Stimulated activated CD4-positive, alpha-beta T cell treated with anti-CD3 and anti-CD28 coated beads, Interleukin-4, amount 100 ng/mL, for 48 hours (primary cell): ENCODE results near the gene SFR1.

Experiments used
- DNase-seq, 2 donors: peaks; one replicate each; pipeline ENCODE4 v3.0.0-alpha.2; 2020; ENCODE audit warnings: low read depth in 2 of 2

SFR1 gene

GRCh38 chr10:104121485-104122224 lies at the start of gene SFR1:
SFR1 (plus strand) TSS chr10:104122171; CDS start chr10:104122184, 13 bp downstream.
- DNase-seq, result peak; percentile 97 to 99

DNA sequence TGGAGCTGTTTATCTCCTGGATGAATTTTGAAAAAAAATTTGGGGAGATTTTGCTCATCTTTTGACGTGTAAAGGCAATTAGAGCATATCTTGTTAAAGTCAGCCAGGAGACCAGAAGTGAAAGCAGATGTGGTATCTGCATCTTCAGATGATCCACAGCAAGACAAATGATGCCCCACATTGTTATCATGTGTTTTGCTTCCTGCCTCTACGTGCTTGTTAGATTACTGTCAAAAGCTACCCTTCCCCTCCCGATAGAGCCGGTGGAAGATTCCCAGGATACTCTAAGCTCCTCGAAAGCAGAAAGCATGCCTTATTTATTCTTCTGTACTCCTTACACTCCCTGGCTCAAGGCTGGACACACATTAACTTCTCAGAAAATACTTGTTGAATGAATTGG lies 49.2 kb upstream of the SFR1 start:
- DNase-seq, result no peak

DNA sequence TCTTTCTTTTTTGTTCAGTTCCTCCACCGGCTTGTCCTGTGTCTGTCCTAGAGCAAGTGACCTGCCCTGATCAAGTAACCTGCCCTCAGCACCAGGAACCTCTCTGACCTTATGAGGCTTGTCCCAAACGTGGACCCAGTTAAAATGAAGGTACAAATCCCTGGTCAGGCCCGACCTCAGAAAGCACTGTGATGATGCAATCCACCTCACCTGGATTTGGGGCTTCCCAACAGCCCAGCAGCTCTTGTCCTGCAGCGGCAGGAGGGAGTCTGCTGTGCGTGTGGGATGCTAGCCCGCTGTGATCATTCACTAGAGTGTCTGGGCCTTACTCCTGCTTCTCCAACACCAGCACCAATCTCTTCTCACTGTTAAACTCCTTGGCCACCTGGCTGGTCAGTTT lies 47.5 kb upstream of the SFR1 start:
- no peak for DNase-seq

DNA sequence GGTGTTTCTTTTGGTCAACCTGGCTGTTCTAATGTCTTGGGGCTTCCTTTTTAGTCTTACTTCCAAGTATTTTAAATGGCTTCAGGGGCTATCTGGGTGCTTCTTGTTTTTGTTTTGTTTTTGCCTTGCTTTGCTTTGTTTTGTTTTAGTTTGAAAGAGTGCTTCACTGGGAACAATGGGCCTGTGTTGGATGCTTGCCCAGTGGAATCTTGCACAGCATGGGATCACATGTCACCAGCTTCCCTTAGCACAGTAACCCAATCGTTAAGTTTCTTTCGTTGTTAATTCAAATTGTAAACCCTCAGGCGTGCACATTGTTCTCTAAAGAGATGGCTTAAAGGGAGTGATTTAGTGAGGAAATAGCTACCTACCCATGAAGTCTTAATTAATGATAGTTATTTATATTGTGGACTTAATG lies 45.2 kb upstream of the SFR1 start:
- no peak for DNase-seq

DNA sequence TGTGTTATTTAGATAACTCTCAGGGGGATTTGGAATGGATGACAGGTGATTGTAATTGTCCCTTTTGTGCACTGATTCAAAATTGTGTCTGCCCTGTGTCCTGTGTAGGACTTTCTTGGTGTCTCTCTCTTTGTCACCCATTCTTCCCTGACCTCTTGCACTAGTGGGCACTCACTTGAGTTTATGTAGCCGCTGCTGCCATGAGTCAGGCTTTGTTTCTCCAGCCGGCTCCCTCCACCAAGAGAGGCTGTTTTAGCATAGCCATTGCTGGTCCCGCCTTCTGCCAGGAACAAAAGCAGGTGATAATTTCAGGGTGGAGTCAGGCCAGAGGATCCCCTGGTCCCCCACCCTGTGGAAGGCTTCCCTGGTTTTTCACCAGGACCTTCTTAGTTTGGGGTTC lies 44.7 kb upstream of the SFR1 start:
- no peak for DNase-seq

DNA sequence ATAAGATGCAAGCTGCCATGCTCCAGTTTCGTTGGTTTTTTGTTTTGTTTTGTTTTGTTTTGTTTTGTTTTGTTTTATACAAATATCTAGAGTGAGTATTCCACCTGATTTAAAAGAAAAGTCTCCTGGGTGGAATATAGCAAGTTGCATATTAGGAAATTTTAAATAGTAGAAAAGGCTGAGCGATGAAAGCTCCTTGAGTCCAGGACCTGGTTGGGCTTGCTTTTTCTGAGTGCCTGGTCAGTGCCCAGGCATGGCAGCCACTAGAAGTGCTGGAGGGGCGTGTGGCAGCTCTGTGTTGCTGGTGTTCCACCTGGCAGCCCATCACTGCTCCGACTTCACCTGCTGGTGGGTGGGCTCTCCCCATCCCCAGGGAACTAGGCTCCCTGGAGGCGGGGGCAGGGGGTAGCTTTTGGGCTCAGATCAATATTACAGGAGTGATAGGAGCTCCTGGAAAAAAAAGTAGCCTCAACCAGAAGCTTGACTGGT lies 44.3 kb upstream of the SFR1 start:
- no peak for DNase-seq

DNA sequence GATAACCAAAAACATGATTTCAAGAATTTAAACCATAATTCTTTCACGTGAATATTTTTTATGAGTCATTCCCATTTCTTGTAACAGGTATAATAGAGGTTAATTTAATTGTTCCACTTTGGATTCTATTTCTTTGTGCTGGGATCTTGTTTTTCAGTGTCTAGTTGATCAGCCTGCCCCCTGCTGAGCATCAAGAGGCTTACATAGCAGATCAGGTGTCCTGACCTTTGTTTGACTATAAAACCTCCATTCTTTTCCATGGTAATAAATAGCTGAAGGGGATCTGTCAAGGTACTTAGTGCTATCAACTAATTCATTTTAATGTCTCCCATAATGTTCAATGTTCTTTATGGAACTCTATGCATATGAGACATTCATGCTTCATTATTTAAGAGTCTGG lies 41.2 kb upstream of the SFR1 start:
- no peak for DNase-seq

DNA sequence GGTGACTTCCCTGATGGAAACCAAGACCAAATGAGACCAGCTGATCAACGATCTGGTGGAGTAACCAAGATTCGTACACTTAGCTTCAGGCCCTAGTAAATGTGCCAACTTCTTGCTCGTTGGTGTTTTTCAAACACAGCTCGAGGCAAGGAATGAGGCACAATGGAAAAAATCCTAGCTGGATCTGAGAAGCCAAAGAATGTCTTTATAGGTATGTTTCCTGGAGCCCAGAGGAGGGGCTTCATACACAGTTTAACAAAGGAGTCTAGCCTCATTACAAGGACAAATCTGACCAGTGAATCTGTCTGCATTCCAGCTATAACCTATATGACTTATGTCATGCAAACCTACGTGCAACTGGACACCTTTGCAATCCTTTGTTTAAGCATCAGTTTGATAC lies 40.0 kb upstream of the SFR1 start:
- no peak for DNase-seq

DNA sequence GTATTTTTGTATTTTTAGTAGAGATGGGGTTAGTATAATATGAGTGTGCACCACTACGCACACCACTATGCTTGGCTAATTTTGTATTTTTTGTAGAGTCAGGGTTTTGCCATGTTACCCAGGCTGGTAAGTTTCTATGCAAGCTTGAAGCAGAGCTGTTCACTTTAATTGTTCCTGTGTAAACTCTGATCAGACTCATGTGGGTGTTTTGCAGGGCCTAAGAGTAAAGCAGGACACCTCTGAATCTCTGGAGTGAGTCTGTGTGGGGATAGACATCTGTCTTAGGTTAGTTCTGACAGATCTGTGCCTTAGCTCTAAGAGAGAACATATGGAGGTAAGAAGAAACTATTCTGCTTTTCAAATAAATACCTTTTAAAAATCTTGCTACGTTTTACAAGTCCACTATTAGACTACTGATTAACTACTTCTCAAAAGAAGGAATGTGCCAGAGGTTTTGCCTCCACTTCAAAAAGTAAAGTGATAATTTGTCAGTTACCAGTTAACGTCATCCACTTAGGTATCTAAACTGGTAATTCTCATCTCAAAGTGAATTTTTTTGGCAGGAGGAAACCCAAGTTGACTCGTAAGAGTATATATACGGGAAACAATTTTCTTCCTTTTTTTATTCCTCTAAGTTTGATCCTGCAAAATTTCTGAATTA lies 37.4 kb upstream of the SFR1 start:
- DNase-seq, result no peak

DNA sequence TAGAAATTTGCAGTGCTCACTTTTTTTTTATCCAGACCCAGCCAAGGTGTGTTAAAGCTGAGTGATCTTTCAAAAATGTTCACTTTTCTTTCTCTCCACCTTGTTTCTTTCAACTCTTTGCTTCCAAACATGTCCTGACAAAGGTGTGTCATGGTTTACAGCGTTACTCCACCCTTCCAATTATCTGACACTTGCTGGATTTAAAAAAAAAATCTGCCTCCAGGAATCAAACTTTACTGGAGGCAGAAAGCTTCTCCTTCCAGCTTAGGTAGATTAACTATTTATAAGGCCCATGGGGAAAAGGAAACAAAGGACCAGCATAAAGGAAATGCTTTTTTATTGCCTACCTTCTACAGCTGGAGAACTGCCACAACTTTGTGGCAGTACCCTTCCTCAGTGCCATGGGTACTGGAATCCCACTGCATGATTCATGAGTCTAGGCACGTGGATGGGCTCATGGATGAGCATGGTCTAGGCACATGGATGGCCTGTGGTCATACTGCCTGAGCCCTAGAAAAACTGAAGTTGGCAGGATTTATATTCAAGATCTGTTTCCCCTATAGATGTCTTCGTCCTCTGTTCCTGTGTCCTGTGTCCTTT lies 36.1 kb upstream of the SFR1 start, which contains the start of gene COL17A1:
COL17A1 (minus strand) TSS at position 80 of the 600 bp plus-strand sequence. CDS start 5,207 bp downstream, outside the sequence.
- no peak for DNase-seq

DNA sequence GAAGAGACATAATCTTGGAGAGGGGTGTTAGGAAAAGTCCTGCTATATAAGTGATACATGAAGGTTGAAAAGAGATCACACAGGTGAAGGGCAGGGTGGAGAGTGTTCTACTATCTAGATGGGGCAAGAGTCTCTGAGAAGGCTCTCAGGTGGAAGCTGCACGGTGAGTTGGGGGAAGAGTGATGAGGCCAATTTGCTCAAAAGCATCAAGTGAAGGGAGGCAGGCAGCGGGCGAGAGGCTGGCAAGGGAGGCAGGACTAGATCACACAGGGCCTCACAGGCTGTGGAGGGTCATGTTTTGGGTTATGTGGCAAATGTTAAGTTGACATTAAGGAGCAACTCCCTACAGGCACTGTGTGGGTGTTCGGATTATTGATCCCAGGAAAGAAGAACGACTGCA lies 33.7 kb upstream of the SFR1 start:
- DNase-seq, result no peak

GRCh38 chr10:104089621-104090020 lies 32.4 kb upstream of the SFR1 start:
- DNase-seq, result no peak

DNA sequence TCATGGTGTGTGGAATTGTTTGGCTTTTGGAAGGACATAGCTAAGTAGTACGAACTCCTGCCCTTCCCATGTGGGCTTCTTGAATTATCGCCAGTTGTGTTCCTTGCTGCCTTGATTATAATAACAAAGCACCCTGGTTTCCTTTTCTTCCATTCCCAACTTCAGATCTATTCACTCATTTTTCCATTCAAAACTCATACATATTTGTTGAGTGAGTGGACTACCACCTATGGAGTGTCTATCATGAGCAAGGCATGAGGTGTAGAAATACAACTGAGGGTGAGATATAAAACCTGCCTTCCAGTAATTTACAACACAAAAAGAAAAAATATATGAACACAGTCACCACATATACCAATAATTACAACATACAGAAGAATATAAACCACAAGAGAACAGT lies 31.4 kb upstream of the SFR1 start:
- no peak for DNase-seq

DNA sequence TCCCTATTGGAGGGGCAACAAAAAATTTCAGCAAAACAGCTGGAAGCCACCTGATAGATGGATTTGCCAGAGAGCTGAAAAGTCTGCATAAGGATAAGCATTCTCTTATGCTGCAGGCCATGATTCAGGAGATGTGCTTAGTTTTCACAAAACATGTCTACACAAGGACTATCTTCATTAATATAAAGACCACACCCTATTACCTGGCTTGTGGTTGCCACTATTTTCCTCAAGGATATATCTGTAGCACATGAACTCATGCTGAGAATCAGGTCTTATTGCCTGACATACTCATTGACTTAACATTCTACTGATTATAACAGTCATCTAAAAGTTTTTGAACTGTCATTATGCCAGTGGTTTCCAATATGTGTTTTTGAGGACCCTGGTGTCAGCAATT lies 29.2 kb upstream of the SFR1 start:
- no peak for DNase-seq

- no peak for DNase-seq
These were observed 25.3 kb upstream of the SFR1 start for GRCh38 chr10:104096692-104097091.

DNA sequence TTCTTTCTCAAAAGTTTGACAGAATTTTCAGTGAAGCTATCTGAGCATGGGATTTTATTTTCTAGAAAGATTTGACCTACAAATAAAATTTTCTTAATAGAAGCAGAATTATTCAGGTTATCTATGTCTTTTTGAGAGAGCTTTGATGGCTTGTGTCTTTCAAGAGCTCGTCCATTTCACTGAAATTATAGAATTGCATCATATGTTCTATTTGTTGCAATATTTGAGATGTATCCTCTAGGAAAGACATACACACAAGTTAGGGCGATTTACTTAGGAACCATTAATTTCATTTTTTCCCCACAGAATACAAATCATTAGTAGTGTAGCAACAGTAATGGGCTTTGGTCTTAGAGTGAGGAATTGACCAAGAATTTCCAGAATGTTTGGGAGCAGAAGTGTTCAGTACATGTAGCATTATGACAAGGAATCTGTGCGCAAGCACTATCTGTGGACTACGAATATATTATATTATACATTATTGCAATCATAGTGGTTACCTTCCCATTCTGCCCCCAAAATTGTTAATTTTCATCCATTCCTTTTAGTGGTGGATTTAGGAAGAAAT lies 23.5 kb upstream of the SFR1 start:
- DNase-seq, result no peak

DNA sequence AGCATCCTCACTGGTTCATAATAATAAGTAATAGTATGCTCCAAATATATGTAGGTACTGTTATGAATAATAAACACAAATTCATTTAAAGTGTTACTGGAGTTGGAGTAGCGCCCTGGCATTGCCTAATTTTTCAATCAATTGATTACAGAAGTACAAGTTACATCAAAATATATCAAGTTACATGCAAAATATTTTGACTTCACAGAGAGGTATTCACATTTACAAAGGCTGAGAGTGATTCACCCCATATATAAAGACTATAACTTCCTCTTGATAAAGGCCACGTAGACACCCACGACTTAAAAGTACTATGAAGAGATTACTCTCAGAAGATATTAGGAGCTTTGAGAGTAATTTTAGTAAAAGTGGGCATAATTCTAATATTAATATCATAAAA lies 22.7 kb upstream of the SFR1 start:
- no peak for DNase-seq

DNA sequence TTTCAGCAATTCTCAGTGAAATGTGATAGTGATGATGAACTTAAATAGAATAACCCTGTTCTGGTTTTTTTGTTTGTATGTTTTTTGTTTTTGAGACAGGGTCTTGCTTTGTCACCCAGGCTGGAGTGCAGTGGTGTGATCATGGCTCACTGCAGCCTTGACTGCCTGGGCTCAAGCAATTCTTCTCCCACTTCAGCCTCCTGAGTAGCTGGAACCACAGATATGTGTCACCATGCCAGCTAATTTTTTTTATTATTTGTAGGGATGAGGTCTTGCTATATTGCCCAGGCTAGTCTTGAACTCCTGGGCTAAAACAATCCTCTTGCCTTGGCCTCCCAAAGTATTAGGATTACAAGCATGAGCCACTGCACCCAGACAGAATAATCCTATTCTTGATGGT lies 22.0 kb upstream of the SFR1 start:
- DNase-seq, result no peak

- DNase-seq, result no peak
These were observed 21.2 kb upstream of the SFR1 start for GRCh38 chr10:104100795-104101194.

- DNase-seq, result no peak
These were observed 20.1 kb upstream of the SFR1 start for GRCh38 chr10:104101902-104102301.

- no peak for DNase-seq
These were observed 18.0 kb upstream of the SFR1 start for GRCh38 chr10:104103956-104104355.

DNA sequence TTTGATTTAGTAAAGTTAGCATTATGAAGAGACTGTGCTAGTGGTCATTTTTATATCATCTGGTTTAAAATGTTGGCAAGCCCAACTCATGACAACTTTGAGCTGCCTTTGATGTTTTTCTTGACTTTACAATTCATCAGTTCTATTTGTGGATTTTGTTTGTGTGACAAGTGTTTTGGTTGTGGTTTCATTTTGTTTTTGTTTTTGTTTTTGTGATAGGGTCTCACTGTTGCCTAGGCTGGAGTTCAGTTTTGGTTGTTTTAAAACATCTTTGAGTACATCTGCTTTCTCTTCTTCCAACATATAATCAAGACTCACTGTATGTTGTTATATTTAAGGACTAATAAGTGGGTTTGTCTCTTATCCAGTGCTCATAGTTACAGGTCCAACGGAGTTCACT lies 17.6 kb upstream of the SFR1 start:
- DNase-seq, result no peak

DNA sequence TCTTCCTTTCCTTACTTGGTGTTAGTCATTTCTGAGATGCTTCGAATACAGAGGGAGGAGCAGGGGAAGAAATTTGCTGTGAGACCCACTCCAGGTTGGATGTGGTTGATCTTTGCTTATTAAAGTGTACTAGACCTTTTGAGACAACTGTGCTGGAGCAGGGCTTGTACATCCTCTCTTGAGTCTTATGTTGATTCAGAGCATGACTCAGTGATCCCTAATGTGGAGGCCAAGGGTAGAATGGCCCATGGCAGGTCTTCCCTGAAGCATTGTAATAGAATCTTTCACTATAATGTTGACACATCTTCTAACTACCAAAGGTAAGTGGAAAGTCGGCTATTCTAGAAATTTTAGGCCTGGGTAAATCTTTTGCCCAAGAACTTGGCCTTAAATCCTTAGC lies 17.0 kb upstream of the SFR1 start:
- DNase-seq, result no peak
